HEK293T (cell line): Measurements from ENCODE around the gene LAYN.

Experiments
- BHLHE40 ChIP-seq: fragments of 450-650 bp; IDR thresholded peaks from 2 replicates; pipeline ENCODE4 v1.6.1; 2016; ENCODE audit warnings: mild to moderate bottlenecking, moderate library complexity, borderline replicate concordance
- FOXA1 ChIP-seq: fragments of 450-650 bp; IDR thresholded peaks from 2 replicates; pipeline ENCODE4 v1.6.1; 2016; ENCODE audit warnings: mild to moderate bottlenecking
- FOXK2 ChIP-seq: fragments of 450-650 bp; IDR thresholded peaks from 2 replicates; pipeline ENCODE4 v1.6.1; 2016; ENCODE audit warnings: mild to moderate bottlenecking
- FOXM1 ChIP-seq: fragments of 450-650 bp; IDR thresholded peaks from 2 replicates; pipeline ENCODE4 v1.6.1; 2017; ENCODE audit warnings: mild to moderate bottlenecking, borderline replicate concordance
- HDGF ChIP-seq: fragments of 450-650 bp; IDR thresholded peaks from 2 replicates; pipeline ENCODE4 v1.6.1; 2017; ENCODE audit warnings: antibody characterized with exemption, borderline replicate concordance
- SUZ12 ChIP-seq: fragments of 450-650 bp; IDR thresholded peaks from 2 replicates; pipeline ENCODE4 v1.6.1; 2016; ENCODE audit warnings: mild to moderate bottlenecking
- TARDBP ChIP-seq: fragments of 450-650 bp; IDR thresholded peaks from 2 replicates; pipeline ENCODE4 v1.6.1; 2016

GRCh38 chr11:111577821-111578220, 37.3 kb downstream of the LAYN start:
- TF ChIP-seq FOXA1 (no peak), FOXM1 (no peak), BHLHE40 (no peak), SUZ12 (no peak), FOXK2 (no peak), TARDBP (no peak), HDGF (no peak)
